GM19099 (cell line): ENCODE measurements around the gene SBK1.
"Not testable (repeated sequence)": the region's sequence is repeated elsewhere in the genome, so short reads cannot be mapped to it uniquely, and the experiment has no call there.

Experiments
- POLR2A ChIP-seq: IDR thresholded peaks from 3 replicates; pipeline ENCODE4 v1.6.1; 2011; ENCODE audit warnings: low read depth; ENCODE audit not compliant: insufficient read length; ENCODE audit errors: extremely low read depth

SBK1 gene

DNA sequence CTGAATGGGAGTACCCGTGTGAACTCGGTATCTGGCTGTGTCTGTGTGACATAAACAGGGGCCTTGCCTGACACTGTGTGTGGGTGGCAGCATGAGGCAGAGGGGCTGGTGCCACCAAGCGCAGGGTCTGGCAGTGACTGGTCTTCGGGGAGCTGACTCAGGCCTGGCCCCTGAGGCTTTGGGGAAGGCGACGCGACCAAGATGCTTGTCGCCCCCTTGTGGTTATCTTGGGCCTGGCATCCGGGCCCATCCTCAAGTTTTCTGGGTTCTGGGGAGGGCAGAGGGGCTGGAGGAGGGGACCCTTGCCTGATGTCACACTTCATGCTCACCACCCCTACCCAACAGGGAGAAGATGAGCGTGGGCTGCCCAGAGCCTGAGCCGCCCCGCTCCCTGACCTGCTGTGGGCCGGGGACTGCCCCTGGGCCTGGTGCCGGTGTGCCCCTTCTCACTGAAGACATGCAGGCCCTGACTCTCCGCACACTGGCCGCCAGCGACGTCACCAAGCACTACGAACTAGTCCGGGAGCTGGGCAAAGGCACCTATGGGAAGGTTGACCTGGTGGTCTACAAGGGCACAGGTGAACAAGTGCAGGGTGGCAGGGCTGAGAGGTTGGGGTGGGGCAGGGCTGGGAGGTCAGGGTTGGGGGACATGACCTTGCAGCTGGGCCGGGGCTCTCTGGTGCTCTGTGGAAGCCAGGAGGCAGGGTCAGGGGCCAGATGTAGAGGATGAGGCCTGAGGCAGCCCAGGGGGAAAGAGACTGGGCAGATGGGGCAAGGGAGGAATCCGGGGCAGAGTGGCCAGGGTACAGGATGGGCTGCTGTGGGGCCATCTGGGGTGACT lies 24.9 kb downstream of the SBK1 start:
- TF ChIP-seq POLR2A = no peak

DNA sequence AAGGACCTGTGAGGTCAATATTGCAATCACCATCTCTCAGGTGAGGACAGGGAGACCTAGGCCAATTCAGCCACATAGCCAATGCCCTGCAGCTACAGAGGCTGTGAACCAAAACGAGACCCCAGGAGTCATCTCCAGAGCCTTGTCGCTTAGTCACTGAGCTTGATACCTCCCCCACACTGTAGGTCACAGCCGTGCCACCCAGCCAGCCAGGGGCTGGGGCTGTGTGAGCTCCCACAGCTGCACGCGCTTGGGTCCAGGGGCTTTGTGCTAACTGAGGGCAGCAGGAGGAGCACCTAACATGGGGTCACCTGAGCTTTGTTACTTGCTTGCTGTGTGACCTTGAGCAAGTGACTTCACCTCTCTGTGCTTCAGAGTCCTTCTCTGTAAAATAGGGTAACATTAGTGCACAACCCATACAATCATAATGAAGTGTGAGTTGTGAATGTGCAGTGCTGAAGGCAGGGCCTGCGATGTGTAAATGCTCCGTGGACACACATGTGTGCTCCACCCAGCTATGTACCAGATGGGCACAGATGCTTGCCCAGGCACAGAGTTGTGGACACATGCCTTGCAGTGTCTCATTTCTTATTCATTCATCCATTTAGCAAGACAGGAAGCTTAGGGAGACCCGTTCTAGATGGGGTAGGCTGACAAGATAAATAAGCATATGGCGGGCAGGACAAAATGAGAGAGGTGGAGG lies 25.9 kb downstream of the SBK1 start:
- TF ChIP-seq POLR2A = no peak

DNA sequence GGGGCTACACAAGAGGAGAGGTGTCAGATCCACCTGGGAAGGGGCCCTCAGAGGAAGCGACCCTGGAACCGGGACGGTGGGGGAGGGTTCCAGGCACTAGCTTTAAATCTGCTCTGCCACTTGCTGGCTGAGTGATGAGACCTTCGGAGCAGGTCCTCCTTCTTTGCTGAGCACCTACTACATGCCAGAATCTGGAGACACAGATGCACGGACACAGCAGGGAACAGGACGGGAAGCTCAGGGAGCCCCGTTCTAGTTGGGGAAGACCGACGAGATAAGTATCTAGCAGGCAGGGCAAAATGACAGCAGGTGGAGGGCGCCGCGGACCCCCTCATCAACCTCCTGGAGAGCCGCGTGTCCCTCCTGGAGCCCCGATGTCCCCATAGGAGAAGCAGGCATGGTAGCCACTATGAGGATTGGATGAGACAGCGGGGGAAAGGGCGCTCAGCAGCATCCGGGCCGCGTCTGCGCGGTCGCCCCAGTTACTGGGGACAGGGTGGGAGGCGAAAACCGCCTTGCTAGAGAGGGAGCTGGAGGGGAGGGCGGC lies 27.2 kb downstream of the SBK1 start:
- TF ChIP-seq POLR2A = no peak

DNA sequence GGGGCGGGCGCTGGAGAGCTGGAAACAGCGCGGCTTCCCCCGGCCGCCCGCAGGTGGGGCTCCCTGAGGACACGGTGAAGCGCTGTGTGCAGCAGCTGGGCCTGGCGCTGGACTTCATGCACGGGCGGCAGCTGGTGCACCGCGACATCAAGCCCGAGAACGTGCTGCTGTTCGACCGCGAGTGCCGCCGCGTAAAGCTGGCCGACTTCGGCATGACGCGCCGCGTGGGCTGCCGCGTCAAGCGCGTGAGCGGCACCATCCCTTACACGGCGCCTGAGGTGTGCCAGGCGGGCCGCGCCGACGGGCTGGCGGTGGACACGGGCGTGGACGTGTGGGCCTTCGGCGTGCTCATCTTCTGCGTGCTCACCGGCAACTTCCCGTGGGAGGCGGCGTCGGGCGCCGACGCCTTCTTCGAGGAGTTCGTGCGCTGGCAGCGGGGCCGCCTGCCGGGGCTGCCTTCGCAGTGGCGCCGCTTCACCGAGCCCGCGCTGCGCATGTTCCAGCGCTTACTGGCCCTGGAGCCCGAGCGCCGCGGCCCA lies 27.8 kb downstream of the SBK1 start:
- TF ChIP-seq POLR2A = no peak

DNA sequence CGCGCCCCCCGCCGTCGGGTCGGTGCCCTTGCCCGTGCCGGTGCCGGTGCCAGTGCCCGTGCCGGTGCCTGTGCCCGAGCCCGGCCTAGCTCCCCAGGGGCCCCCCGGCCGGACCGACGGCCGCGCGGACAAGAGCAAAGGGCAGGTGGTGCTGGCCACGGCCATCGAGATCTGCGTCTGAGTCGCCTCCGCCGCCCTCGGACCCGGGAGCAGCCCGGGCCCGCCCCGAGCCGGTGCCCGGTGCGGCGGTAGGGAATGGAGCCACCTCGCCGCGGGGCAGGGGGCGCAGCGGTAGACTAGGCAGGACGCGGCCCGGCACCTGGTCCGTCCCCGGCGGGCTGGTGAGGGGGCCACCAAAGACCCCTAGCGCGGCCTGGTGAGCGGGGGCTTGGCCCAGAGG lies 28.4 kb downstream of the SBK1 start:
- TF ChIP-seq POLR2A = no peak

DNA sequence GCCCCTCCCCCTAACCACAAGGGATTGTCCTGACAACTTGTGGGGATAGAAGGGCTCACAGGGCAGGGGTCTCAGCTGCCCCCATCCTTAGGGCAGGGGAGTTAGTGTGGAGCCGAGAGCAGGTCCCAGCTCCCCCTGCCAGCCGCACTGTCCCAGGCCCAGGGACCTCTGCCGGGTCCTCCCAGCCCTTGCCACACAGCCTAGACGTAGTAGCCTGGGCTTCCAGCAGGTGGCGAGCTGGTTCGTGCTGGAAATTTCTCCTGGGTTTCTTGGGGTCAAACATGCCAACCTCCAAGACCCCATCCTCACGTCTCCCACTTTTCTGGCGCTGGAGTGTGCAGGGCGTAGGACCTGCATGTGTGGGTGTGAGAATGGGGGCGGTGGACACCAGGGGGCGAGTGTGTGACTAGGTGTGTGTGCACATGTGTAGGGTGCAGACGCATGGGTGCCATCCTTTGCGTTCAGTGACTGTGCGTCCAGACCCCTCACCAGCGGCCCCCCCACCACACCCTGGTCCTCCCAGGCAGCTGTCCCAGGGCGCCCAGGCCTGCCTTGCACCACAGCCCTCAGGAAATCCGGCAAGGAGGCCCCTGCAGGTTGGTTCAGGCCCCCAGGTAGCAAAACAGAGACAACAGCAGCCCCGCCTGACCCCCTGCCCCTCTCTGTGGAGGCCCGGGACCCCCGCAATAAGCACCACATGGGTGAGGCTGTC lies 29.5 kb downstream of the SBK1 start:
- TF ChIP-seq POLR2A = no peak

DNA sequence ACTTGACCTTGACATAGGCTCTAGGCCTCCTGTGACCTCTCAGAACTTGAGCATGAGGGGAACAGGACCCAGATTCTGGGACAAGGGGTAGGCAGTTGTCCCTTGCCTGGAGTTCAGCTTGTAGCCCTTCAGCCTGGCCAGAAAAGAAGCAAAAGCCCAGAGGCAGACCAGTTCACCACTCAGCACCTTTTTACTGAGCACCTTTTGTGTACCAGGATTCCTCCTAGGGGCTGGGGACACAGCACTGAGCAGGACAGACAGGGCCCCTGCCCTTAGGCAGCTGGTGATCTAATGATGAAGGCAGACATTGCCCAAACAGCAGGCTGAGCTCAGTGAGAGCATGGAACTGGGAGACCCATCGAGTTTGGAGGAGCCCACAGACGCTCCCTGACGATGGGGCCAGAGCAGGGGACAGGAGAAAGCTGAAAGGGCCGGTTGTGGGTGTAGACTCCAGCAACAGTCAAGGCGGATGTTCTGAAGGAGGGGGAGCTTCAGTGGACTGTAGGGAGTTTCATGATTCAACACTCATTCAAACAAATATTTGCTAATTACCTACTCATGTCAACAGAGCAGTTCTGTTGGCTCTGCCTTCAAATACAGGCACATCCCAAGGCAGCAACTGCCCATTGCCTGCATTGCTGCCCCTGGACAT lies 32.0 kb downstream of the SBK1 start:
- TF ChIP-seq POLR2A = no peak

DNA sequence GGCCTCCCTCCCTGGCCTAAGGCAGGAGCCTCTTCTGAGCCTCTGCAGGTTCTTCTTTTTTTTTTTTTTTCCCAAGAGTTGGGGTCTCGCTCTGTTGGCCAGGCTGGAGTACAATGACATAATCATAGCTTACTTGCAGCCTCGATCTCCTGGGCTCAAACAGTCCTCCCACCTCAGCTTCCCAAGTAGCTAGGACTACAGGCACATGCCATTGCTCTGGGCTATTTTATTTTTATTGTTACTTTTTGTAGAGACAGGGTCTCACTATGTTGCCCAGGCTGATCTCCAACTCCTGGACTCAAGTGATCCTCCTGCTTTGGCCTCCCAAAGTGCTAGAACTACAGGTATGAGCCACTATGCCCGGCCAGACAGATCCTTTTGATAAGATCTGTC lies 32.6 kb downstream of the SBK1 start:
- TF ChIP-seq POLR2A = no peak

DNA sequence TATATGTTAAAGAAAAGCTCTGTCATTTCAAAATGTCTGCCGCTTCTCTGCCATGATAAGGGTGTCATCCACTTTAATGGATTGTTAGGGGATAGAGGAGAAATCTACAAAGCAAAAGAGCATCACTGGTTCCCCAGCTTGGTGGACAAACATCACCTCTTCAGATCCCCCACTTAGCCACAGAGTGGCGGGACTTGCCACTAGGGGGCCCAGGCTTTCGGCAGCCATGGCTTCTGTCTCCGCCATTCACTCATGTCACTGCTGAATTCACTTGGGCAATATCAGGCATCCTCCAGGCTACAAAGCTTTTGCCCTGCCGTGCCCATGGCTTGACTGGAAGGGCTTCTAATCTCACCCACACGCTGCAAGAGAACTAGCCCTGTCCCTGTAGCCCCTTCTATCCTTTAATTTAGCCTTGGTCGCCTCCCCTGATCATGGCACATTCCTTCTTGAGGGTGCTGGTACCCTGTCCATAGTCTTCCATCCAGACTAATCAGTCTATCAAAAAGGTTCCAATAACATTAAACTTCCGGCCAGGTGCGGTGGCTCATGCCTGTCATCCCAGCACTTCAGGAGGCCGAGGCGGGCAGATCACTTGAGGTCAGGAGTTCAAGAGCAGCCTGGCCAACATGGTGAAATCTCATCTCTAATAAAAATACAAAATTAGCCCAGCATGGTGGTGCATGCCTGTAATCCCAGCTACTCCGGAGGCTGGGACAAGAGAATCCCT lies 34.7 kb downstream of the SBK1 start:
- no peak for TF ChIP-seq POLR2A

DNA sequence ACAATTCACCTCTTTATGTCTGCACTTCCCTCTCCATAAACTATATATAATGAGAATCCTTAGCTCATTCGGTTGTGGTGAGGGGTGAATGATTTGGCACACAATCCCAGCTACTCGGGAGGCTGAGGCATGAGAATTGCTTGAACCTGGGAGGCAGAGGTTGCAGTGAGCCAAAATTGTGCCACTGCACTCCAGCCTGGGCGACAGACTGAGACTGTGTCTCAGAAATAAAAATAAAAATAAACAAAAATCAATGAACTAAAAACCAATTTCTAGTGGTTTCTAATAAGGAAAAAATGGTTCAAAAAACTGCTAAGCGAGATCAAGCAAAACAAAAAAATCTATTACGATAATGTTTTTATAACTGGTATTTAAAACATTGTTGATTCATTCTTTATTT lies 71.1 kb downstream of the SBK1 start, which contains the start of gene NPIPB6:
NPIPB6 (minus strand) TSS at position 101 of the 400 bp plus-strand sequence. CDS start 686 bp downstream, outside the sequence.
- not testable (repeated sequence) for TF ChIP-seq POLR2A
